Caco-2 (cell line): ENCODE data around the gene CPB2. TPM values are rescaled to one million over a fixed set of nuclear protein-coding genes. Genes with fewer than 3 reads are reported as not detected.

Source experiments
- BruUV-seq: library from RNA; stranded (reverse); fragments of 400-500 nt; replicated peaks from 2 replicates; lab custom pipeline; 2021; lab: Mats Ljungman, UMichigan
- CTCF ChIA-PET: fragments of 300-600 bp; sonication (Branson Sonifier 250); formaldehyde crosslinking; loops from one replicate; lab custom pipeline; 2022; ENCODE audit warnings: antibody characterized with exemption; lab: Charles Lee
- POLR2A ChIA-PET: fragments of 300-600 bp; sonication (Branson Sonifier 250); formaldehyde crosslinking; loops from one replicate; lab custom pipeline; 2022; ENCODE audit warnings: antibody characterized with exemption; lab: Charles Lee
- DNase-seq, 2 experiments: peaks; one replicate each; pipeline versions ENCODE4 v3.0.0 to v3.0.0-alpha.2; 2020 to 2022
- H3K27me3 ChIP-seq: replicated peaks from 2 replicates; pipeline ENCODE4 v1.6.0; 2011; ENCODE audit warnings: low read length; ENCODE audit not compliant: control insufficient read depth, insufficient read depth
- H3K36me3 ChIP-seq: 2 replicates; pipeline ENCODE4 v1.5.1; 2011; ENCODE audit warnings: low read length; ENCODE audit not compliant: control insufficient read depth, insufficient read depth
- H3K4me1 ChIP-seq: fragments of 250-450 bp; sonication (Bioruptor Pico); 2 replicates; pipeline ENCODE4 v1.5.1; 2020; ENCODE audit warnings: mild to moderate bottlenecking
- H3K4me3 ChIP-seq: 2 replicates; pipeline ENCODE4 v1.5.1; 2011; ENCODE audit warnings: low read depth, mild to moderate bottlenecking, control low read depth, low read length
- H3K9me3 ChIP-seq: fragments of 250-450 bp; sonication (Bioruptor Pico); 2 replicates; pipeline ENCODE4 v1.5.1; 2020; ENCODE audit warnings: mild to moderate bottlenecking, moderate library complexity
- H3K27ac Mint-ChIP-seq: one replicate; pipeline ENCODE4 v1.8.0; 2022; ENCODE audit warnings: mixed read lengths; ENCODE audit not compliant: unreplicated experiment
- H3K27me3 Mint-ChIP-seq: one replicate; pipeline ENCODE4 v1.8.0; 2022; ENCODE audit warnings: mixed read lengths; ENCODE audit not compliant: insufficient read depth, unreplicated experiment
- H3K36me3 Mint-ChIP-seq: one replicate; pipeline ENCODE4 v1.8.0; 2022; ENCODE audit warnings: mild to moderate bottlenecking, mixed read lengths; ENCODE audit not compliant: insufficient read depth, unreplicated experiment
- H3K4me1 Mint-ChIP-seq: one replicate; pipeline ENCODE4 v1.8.0; 2022; ENCODE audit warnings: low read depth, mixed read lengths; ENCODE audit not compliant: unreplicated experiment
- H3K4me3 Mint-ChIP-seq: one replicate; pipeline ENCODE4 v1.8.0; 2022; ENCODE audit warnings: mild to moderate bottlenecking, moderate library complexity, mixed read lengths; ENCODE audit not compliant: unreplicated experiment
- H3K9me3 Mint-ChIP-seq: one replicate; pipeline ENCODE4 v1.8.0; 2022; ENCODE audit warnings: mixed read lengths; ENCODE audit not compliant: unreplicated experiment
- CTCF ChIP-seq, 2 experiments: fragments of 200-600 bp in 1 of 2; IDR thresholded peaks; 1 replicate in 1 of 2; 2 replicates in 1 of 2; pipeline versions ENCODE4 v1.5.1 to v1.8.0; 2011 to 2022; ENCODE audit warnings: antibody characterized with exemption in 1 of 2, control low read depth in 1 of 2, inconsistent platforms in 1 of 2, low read depth in 1 of 2, low read length in 1 of 2, mild to moderate bottlenecking in 1 of 2, moderate library complexity in 1 of 2; ENCODE audit not compliant: insufficient read depth in 1 of 2, severe bottlenecking in 1 of 2, unreplicated experiment in 1 of 2
- intact Hi-C: fragments of 100-400 bp; cut with micrococcal nuclease; formaldehyde crosslinking; loops from one replicate; pipeline ENCODE4 v1.10.0; 2022; ENCODE audit not compliant: unreplicated experiment
- total RNA-seq: library from RNA; stranded (reverse); gene quantifications from 2 replicates; pipeline ENCODE4 v1.2.3, GENCODE V29; 2022

The CPB2 gene
- total RNA-seq, 1 experiment from 2014 or later: 0.18 TPM

DNA sequence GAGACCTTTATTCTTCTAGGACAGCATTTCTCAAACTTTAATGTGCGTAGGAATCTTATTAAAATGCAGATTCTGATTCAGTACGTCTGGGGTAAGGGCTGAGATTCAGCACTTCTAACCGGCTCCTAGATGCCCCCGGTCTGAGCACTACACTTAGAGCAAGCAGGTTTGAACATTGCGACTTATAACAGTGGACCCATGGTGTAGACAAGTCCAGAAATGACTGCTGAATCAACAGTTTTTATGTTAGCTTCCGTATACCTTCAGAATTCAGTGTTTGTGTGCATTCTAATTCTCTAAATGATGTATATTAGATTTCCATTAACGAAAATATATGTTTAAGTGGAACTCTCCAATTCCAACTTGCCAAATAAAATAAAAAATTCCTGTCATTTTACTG is 17.5 kb upstream of the CPB2 start:
- ChIA-PET CTCF (no interaction called here), POLR2A (no interaction called here)
- Mint-ChIP-seq H3K4me3 (no peak overlapping the region), H3K9me3 (no peaks in the 10 kb centered on the region), H3K36me3 (no peaks in the 10 kb centered on the region), H3K4me1 (peaks cover 7% of the 10 kb centered on the region), H3K27me3 (no peaks in the 10 kb centered on the region), H3K27ac (no peak overlapping the region)
- Histone ChIP-seq H3K9me3 (no peaks in the 10 kb centered on the region), H3K4me3 (no peak overlapping the region), H3K4me1 (peaks cover 8% of the 10 kb centered on the region), H3K36me3 (no peaks in the 10 kb centered on the region), H3K27me3 (no peaks in the 10 kb centered on the region)
- intact Hi-C loops: no loop called here
- DNase-seq: no peak
- BruUV-seq: no TSS peak
- no peak for TF ChIP-seq CTCF (IDR thresholded peaks at IDR 0.05; ENCODE audit: insufficient read depth in 1 of 2, low read depth in 1 of 2, low read length in 1 of 2, severe bottlenecking in 1 of 2, unreplicated experiment in 1 of 2)

GRCh38 chr13:46121597-46122163 is 16.8 kb upstream of the CPB2 start:
- H3K27me3 ChIP-seq: no peaks in the 10 kb centered on the region
- Mint-ChIP-seq H3K27ac (no peak overlapping the region), H3K9me3 (no peaks in the 10 kb centered on the region), H3K4me1 (peaks cover 2% of the 10 kb centered on the region), H3K36me3 (no peaks in the 10 kb centered on the region), H3K4me3 (no peak overlapping the region), H3K27me3 (peaks cover under 1% of the 10 kb centered on the region)
- ChIA-PET POLR2A (no interaction called here), CTCF (no interaction called here)
- no peaks in the 10 kb centered on the region for H3K9me3 ChIP-seq
- H3K4me1 ChIP-seq: peaks cover 1% of the 10 kb centered on the region; the same call in 1 of the 2 replicates
- no peaks in the 10 kb centered on the region for H3K36me3 ChIP-seq
- intact Hi-C loops: no loop called here
- TF ChIP-seq CTCF (IDR thresholded peaks at IDR 0.05; ENCODE audit: insufficient read depth in 1 of 2, low read depth in 1 of 2, low read length in 1 of 2, severe bottlenecking in 1 of 2, unreplicated experiment in 1 of 2): no peak
- no peak overlapping the region for H3K4me3 ChIP-seq
- no TSS peak for BruUV-seq
- no peak for DNase-seq

GRCh38 chr13:46121033-46121432 is 16.2 kb upstream of the CPB2 start:
- Mint-ChIP-seq H3K9me3 (no peaks in the 10 kb centered on the region), H3K36me3 (no peaks in the 10 kb centered on the region), H3K27ac (no peak overlapping the region), H3K27me3 (peaks cover 3% of the 10 kb centered on the region), H3K4me1 (no peaks in the 10 kb centered on the region), H3K4me3 (no peak overlapping the region)
- no peak for TF ChIP-seq CTCF (IDR thresholded peaks at IDR 0.05; ENCODE audit: insufficient read depth in 1 of 2, low read depth in 1 of 2, low read length in 1 of 2, severe bottlenecking in 1 of 2, unreplicated experiment in 1 of 2)
- intact Hi-C loops: no loop called here
- H3K4me3 ChIP-seq: no peak overlapping the region
- H3K27me3 ChIP-seq: no peaks in the 10 kb centered on the region
- CTCF ChIA-PET: no interaction called here
- no peaks in the 10 kb centered on the region for H3K9me3 ChIP-seq
- no peaks in the 10 kb centered on the region for H3K4me1 ChIP-seq
- POLR2A ChIA-PET: no interaction called here
- no peaks in the 10 kb centered on the region for H3K36me3 ChIP-seq
- no TSS peak for BruUV-seq
- no peak for DNase-seq
